ENCODE results near the gene NT5C1B.
"Not testable (repeated sequence)": the region's sequence is repeated elsewhere in the genome, so short reads cannot be mapped to it uniquely, and the experiment has no call there.

The NT5C1B gene

DNA sequence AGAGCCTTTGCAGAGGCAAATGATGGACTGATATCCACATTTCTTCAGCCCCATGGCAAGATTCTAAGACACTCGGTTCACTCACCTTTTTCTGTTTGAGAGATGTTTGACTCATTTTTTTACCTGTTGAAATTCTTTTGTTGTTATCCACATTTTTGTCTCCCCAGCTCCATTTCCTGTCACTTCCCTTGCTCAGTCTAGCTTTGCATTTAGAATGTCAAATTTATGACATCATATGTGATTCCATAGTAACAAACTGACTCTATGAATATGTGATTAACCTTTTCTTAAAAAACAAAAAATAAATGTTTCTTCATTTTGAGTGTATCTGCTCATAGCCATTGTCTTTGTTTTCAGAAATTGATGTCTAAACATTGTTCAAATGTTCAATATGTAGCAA, at the start of gene NT5C1B:
TSS of gene NT5C1B (minus strand) at position 216 of the 400 bp plus-strand sequence. CDS start at position 115, 101 bp downstream.
- DNase-seq, result no peak

DNA sequence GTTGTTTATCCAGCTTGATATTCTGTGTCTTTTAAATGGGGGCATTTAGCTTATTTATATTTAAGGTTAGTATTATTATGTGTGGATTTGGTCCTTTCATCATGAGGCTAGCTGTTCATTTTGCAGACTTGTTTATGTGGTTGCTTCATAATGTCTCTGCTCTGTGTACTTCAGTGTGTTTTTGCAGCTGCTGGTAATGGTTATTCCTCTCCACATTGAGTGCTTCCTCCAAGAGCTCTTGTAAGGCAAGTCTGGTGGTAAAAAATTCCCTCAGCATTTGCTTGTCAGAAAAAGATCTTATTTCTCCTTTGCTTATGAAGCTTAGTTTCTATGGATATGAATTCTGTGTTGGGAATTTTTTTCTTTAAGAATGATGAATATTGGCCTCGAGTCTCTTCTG, 47.8 kb upstream of the NT5C1B start:
- no peak for DNase-seq

DNA sequence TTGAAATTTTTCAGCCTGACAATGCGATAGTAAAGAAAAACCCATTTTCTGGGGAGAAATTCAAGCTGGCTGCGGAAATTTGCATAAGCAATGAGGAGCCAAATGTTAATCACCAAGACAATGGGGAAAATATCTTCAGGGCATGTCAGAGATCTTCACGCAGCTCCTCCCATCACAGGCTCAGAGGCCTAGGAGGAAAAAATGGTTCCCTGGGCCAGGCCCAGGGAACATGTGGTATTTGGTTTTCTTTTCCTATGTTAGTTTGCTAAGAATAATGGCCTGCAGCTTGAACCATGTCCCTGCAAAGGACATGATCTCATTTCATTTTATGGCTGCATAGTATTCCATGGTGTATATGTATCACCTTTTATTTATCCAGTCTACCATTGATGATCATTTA, 43.3 kb upstream of the NT5C1B start:
- DNase-seq, result not testable (repeated sequence)

DNA sequence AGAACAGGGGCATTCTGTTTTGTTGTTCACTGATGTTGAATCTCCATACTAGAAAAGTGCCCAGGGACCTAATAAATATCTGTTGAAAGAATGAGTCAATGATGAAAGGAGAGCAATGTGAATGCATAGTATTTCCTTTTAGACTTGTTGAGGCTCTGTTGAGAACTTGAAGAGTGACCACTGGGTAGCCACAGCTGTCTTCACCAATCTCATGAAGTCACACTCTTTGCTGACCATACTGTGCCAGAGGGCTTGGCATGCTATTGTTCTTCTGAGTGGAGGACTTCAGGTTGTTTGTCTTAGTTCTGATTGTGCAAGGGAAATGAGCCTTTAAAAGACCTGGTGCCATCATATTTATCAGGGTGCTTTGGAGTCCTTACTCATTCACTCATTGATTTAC, 41.6 kb upstream of the NT5C1B start:
- DNase-seq, result no peak

DNA sequence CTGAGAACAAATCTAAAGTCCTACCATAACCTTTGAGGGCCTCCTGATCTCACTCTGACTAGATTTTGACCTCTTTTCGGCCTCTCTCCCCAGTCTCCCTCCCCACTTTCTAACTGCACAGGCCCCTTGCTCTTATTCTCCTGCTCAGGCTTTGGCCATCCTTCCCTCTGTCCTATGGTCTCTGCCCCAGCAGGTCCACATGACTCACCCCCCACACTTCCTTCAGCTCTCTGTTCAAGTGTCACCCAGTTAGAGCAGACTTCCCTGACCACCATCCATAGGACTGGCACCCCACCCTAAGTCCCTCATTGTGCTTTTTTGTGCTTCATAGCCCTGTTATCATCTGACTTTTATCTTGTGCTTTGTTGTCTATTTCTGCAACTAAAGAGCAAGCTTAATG, 41.2 kb upstream of the NT5C1B start:
- no peak for DNase-seq

DNA sequence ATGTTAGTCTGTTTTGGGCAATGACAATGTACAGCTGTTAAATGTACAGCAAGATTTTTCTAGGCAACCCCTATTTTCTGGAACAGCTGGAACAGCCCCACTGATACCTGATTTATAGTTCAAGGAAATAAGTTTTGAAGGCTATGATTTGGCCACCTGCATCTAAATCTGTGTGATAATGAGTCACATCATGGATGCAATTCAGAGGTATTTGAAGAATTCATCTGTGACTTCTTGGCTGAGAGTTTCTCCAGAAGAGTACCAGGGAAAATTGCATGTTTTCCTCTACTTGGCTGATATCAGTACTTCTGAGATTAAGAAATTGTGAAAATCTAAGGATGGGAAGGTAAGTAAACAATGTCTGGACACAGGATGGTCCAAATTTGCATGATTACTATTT, 40.7 kb upstream of the NT5C1B start:
- no peak for DNase-seq

DNA sequence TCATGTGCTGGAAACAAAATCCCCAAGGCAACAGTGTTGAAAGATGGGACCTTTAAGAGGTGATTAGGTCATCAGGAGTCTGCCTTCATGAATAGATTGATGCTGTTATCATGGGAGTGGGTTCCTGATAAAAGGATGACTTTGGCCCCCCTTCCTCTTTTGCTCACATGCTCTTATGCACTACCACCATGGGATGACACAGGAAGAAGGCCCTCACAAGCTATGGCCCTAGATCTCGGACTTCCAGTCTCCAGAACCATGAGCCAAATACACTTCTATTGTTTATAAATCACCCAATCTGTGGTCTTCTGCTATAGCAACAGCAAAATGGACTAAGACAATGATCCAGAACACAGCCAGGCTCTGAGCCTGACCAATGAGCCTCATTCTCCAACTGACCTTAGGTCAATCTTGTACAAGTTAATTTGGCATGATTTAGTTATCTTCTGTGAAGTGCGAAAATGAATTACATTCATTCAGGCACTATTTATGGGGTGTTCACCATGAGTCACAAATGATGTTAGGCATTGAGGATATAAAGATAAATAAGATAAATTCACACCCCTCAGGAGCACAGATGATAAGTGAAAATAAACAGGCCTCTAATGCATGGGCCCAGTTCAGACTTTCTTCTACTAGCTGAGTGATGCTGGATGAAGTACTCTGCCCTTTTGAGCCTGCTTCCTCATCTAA, 37.7 kb upstream of the NT5C1B start:
- DNase-seq, result no peak

DNA sequence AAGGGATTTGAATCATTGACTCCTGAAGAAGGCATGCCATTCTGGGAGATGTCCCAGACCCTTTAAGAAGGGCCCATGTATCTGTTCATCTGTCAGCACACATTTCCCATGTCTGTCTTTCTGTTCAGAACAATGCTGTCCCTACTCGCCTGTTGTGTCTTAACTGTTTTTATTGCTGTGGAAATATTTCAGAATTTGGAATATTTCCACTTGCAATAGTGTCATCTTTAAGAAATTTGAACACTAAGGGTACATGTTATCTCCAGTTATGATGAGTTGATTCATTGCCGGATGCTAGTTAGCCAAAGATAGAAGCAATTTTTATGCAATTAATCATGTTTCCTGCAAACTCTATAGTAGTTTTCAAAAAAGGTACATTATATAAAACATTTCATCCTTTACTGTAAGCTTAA, 36.9 kb upstream of the NT5C1B start:
- no peak for DNase-seq

DNA sequence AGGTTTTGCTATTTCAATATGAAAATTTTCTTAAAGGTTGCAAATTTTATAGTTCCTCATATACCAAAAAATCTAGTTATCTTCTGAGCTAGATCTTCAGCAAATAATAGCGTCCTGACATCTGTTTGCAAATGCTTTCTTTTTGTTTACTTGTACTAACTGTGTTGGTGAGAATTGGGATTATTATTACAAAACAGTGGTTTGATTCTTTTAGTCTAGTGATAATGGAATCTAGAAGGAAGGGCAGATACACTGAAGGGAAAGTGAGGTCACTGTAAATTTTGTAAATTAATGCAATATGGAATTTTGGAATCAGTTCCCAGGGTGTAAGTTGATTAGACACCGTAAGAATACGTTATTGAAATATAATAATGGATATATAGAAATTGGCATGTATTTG, 36.2 kb upstream of the NT5C1B start:
- no peak for DNase-seq

DNA sequence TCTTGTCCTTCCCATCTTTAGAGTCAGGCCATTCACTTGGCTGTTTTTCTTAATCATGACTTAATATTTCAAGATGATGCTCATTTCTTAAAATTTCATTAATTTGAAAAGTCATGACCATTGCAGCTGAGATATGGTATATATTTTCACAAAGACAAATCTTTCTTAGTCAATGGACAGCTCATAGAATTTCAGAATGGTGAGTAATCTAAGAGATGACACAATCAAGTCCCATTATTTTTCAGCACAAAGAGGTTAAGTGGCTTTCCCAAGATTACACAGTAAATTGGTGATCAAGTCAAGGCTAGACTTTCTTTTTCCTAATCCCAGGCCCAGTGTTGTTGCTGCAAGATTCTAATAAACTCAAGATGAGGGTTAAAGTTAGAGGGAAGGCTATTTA, 34.4 kb upstream of the NT5C1B start:
- no peak for DNase-seq

DNA sequence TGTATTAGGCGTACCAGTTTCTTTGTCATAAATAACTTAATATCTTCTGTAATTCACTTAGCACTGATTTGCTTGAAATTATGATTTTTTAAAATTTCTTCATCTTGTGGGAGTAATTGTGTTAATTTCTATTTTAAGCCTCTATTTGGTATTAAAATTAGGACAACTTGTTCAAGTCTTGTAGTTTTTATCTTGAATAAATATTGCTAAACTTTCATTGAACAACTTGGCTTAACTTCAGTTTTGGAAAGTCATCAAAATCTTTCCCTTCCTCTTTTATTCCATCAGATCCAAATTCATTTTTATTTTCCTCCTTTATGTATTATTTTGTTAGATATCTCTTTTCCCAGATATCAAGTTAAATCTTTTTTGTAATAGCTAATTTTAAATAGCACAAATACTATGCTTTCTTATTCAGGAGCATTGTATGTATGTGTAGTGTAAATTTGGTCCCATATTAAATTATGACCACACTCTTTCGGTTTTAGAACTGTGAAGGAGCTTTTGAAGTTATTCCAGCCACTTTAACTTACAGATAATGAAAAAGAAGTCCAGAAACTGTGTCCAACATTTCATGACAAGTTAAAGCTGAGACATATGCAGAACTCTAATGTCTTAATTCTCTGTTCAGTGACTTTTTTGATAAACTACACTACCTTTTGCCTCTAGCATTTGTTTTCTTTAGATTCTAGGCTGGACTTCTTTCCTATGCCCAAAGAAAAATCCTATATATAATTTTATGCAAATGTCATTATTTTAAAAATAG, 31.7 kb upstream of the NT5C1B start:
- no peak for DNase-seq

DNA sequence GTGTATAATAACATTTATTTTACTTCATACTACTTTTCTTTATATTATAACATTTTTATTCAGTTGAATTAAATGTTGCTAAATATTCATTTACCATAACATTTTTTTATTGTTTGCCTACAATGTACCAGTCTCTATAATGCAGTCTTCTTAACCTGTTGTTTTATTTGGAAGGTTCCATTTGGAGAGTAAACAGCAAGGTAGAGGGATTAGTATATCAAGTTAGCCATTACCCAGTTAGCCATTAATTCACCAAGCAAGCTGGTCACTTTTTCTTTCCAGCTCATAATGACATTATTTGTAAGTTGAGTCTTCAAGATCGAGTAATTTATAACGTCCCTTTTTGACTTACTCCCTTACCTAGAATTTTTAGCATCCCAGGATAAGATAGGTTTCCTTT, 29.7 kb upstream of the NT5C1B start:
- no peak for DNase-seq

DNA sequence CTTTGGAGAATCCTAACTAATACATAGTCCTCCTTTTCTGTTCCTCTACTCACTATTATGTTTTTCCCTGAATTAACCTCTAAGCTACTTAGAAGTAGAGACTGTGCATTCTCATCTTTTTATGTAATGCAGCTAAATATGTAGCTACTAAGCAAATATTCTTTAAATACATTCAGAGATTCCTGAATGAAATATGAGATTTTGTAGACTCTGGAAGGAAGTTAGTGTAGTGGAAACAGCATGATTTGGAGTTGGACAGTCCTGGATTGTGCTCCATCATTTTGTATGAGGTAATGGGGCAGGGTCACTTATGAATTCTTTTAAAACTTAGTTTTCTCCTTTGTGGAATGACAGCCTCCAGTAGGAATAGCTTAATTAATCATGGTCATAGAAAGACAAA, 24.7 kb upstream of the NT5C1B start:
- DNase-seq, result no peak

DNA sequence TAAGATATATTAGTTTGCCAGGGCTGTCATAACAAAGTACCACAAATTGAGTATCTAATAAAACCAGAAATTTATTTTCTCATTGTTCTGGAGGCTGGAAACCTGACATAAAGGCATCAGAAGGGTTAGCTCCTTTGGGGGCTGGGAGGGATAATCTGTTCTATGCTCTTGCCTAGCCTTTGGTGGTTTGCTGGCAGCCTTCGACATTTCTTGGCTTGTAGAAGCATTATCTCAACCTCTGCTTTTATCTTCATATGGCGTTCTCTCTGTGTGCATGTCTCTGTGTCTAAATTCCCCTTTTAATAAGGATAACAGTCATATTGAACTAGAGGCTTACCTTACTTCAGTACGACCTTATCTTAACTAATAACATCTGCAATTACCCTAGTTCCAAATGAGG, 22.8 kb upstream of the NT5C1B start:
- no peak for DNase-seq

DNA sequence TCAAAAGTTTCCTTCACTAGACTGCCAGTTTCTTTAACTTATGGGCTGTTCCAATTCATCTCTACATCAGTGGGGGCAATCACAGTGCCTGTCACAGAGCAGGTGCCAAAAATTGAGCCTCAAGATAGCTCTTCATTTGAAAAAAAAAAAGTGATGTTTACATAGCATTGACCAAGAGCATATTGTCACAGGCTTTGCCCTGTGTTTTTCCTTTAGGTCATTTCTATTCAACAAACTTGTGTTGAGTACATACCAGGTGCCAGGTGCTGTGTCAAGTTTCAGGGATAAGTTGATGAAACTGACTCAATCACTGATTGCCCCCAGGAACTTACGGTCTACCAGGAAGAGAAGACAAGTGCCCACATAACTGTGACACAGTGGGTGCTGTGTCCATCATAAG, 22.2 kb upstream of the NT5C1B start:
- DNase-seq, result no peak

DNA sequence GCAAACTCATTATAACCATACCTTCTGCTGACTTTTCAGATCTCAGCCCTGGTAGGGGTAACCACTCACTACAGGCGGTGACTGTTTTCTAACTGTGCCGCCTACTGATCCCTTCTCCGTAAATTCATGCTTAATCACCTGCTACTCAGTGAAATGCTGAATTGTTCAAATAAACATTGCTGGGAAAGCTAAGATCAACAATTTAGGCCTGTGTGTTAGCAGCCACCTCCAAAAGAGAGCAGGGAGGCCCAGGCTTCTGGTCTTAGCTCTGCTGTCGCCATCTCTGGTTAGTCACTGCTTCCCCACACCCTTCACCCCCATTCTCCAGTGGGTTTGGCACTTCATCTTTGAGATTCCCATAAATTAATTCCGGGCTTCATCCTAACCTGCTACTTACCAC, 21.8 kb upstream of the NT5C1B start:
- no peak for DNase-seq

DNA sequence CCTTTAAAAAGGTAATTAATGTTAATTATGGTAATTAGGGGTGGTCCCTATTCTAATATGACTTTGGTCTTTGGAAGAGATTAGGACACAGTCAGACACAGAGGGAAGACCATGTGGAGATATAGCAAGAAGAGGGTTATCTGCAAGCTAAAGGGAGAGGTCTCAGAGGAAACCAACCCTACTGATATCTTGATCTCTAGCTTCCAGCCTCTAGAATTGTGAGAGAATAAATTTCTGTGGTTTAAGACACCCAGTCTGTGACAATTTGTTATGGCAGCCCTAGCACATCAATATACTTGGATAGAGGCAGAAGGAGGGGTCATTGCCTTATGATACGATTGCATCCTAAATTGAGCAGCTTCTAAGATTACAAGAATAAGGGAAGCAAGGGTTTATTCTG, 21.3 kb upstream of the NT5C1B start:
- DNase-seq, result no peak

DNA sequence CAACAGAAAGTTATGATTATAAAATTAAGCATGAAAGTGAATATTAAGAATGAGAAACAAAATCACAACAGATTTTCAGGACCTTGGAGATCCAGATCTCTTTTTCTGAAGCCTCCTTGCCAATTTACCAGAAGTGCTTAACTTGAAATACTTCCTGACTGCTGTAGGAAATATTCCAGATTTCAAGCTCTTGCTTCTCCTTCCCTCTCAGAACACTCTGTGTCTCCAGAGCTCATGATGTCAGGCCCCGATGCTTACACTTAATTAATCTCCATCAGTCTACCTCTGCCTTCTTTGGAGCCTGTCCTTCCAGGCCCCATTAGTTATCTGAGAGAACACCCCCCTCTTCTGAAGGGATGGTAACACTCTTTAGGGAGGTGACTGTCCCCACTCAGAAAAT, 20.7 kb upstream of the NT5C1B start:
- no peak for DNase-seq

DNA sequence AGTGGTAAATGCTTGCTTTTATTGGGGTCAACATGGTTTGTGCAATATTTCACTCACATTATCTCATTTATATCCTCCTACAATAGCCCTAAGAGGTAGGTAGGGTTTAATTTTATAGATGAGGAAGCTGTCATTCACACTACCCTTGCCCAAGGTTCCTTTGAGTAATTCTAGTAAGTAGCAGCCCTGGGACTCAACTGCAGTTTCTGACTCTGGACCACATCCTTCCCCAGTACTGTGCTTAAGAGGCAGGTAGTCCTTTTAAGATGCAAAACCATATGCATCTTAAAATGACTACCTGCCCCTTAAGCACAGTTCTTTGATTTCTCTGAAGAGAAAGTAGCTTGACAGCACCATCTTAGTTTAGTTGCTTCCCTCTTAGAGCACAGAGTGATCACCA, 15.7 kb upstream of the NT5C1B start:
- DNase-seq, result no peak

DNA sequence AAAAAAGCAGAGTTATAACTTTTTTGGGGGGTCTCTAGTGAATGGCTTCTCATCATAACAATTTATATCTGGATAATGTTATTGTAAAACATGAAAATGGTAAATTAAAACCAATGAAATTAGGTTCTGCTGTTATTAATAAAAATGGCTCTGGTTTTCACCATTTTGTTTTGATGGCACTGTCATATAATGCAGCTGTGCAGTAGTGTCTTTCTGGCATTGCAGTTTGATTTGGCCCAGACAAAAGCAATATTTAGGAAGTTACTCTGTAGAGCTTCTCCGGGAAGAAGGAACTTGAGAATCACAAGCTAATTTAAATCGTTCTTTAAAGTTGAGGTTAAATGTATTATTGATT, 15.1 kb upstream of the NT5C1B start:
- no peak for DNase-seq

DNA sequence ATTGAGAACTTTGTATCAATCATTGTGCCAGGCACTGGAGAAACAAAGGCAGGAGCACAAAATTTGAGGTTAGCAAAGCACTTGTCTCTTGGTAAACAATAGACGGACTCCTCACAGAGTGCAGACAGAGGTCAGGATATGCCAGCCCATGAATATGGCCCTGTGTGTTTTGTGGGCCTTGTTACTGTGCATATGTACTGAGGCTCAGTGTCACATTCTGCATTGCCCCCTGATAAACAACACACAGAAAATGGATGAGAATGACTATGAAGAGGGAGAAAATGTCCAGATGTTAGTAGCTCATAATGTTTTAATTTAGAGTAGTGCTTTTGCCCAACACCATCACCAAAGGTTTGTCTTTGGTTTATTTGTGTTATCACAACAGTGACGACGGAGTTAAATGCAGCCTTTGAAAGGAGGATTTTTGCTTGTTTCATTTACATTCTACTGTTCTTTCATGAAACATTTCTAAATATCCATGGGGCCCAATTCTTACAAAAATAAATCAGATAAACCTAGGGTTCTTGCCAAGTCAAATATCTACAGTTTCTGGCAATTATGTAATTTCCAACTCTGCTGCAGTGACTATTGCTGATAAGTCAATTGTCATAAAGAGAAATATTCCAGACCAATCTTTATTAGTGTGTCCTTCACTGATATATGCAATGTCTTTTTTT, 14.6 kb upstream of the NT5C1B start:
- DNase-seq, result no peak

DNA sequence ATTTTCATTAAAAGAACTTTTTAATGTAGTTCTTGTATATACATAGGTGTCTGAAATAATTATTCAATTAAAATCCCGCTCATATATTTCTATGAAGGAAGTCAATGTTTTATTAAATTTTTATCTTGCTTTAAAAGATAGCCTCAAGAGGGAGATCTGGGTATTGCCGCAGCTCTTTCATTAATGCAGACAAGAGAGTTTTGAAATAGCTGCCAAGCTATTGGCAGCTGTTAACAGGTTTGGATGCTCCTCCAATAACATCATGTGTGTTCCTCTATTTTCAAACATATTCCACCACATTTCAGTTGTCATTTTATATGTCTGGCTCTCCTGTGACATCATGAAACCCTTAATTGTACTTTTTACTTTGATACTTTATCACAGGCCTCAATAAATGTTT, 12.9 kb upstream of the NT5C1B start:
- DNase-seq, result no peak

DNA sequence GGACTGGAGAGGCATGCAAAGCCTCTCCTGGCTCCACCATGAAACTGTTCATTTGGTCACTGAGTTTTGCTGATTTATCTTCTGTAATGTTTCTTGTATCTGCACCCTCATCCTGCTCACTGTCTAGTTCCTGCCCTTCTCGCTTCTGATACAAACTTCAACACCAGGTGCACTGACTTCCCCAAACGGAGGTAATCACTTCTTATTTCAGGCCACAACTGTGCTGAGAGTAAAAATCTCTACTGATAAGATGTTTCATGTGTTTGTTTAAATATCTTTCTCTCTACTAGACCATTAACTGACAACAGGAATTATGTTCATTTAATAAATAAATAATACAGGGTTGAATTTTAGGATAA, 10.9 kb upstream of the NT5C1B start:
- DNase-seq, result no peak

DNA sequence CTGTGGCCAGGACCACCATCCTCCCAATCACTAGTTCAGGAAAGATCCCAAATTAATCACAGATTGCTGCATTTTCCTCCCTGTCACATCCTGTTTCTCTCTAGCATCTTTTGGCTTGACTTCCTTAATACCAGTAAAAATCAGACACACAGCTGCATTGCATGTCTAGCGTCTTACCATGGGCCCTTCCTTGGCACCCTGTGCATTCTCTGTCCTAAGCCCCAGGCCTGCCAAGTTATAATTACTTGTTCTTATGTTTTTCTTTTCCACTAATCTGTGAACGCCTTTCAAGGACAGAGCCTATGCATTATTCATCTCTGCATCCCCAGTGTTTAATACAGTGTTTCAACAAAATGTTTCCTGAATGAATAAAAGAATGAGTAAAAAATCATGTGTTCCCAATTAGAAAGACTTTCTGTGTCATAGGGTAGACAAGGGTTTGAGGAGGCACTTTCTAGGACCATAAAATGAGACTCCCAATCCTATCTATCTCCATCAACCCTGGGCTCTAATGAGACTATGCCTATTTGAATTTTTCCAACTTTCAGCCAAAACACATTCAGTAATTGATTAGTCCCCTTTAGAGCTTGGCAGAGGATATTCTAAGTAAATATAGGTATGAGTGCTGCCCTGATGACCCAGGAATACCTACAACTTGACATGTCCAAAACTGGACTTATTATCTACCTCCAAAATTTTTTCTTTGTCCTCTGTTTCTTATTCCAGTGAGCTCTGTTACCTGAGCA, 10.3 kb upstream of the NT5C1B start:
- DNase-seq, result no peak
